ENCODE measurements around the gene CACNA1F. TPM values are rescaled to one million over a fixed set of nuclear protein-coding genes. Genes with fewer than 3 reads are reported as not detected.

The CACNA1F gene
- total and polyA plus RNA-seq, 12 donors, result 0.03 to 0.42 (median 0.11) TPM; not detected in 4

- 43 to 59% methylated on average over 4 of the region's 4 CpGs for WGBS, 2 donors
- intact Hi-C loops (cut with DNase I), result no loop called here
- Histone ChIP-seq H3K27ac (no peak overlapping the region), H3K4me1 (peaks cover 0 to 9% (median 2%) of the 10 kb centered on the region in 9 donors), H3K9me3 (no peaks in the 10 kb centered on the region), H3K36me3 (no peaks in the 10 kb centered on the region), H3K27me3 (peaks cover 0 to 26% (median 0%) of the 10 kb centered on the region in 7 donors), H3K4me3 (no peak overlapping the region)
- DNase-seq, result no peak
- TF ChIP-seq CTCF (IDR thresholded peaks at IDR 0.05), result no peak
- ATAC-seq, result no peak
These were observed 28.4 kb downstream of the CACNA1F start for GRCh38 chrX:49204709-49205108.

DNA sequence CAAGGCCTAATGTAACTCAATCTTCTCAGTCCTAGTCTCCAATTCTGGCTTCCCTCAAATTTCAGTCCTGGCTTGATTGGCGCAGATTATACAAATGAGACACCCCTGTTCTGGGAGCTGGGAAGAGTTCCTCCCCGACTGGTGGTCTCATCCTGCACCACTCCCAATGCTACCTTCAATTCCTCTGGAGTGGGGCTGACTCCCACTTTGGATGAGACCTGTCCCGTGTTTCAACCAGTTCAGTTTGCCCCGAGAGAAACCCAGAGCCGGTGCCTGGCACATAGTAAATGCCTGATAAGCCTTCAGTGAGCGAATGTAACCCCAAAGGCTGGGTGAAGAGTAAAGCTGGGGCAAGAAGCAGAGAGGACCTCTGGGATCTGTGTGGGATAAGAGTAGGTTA is 29.1 kb downstream of the CACNA1F start:
- ATAC-seq (no peak), DNase-seq (no peak)
- no peak for TF ChIP-seq CTCF (IDR thresholded peaks at IDR 0.05)
- intact Hi-C loops (cut with DNase I), result no loop called here
- Histone ChIP-seq H3K27me3 (peaks cover 0 to 21% (median 0%) of the 10 kb centered on the region in 7 donors), H3K4me3 (no peak overlapping the region), H3K4me1 (peaks cover 0 to 11% (median 3%) of the 10 kb centered on the region in 9 donors), H3K36me3 (no peaks in the 10 kb centered on the region), H3K27ac (no peak overlapping the region), H3K9me3 (no peaks in the 10 kb centered on the region)
- WGBS, 2 donors, result 89 to 91% methylated on average over 6 of the region's 6 CpGs

GRCh38 chrX:49203536-49203935 is 29.6 kb downstream of the CACNA1F start:
- TF ChIP-seq CTCF (IDR thresholded peaks at IDR 0.05), result no peak
- Histone ChIP-seq H3K36me3 (no peaks in the 10 kb centered on the region), H3K4me1 (peaks cover 0 to 11% (median 3%) of the 10 kb centered on the region in 9 donors), H3K4me3 (no peak overlapping the region), H3K27ac (no peak overlapping the region), H3K9me3 (no peaks in the 10 kb centered on the region), H3K27me3 (peaks cover 0 to 16% (median 0%) of the 10 kb centered on the region in 7 donors)
- 46 to 61% methylated on average over 3 of the region's 3 CpGs for WGBS, 2 donors
- DNase-seq, result no peak
- intact Hi-C loops (cut with DNase I), result no loop called here
- ATAC-seq, result no peak

DNA sequence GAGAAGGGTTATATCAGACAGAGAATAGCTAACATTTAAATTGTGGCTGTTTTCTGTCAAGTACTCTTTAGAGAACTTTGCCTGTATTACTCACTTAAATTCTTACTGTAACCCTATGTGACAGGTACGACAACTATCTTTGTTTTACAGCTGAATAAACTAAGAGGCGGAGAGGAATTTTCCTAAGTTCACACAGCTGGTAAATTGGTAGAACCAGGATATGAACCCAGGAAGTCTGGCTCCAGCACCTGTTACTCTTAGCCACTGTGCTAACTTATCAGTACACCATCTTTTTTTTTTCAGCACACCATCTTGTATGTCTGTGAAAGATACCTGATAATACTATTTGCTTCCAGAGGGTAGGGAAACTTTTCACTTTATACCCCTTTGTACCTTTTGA is 31.1 kb downstream of the CACNA1F start:
- Histone ChIP-seq H3K4me3 (no peak overlapping the region), H3K27ac (no peak overlapping the region), H3K36me3 (no peaks in the 10 kb centered on the region), H3K4me1 (peaks cover 0 to 11% (median 3%) of the 10 kb centered on the region in 9 donors), H3K27me3 (peaks cover 0 to 14% (median 0%) of the 10 kb centered on the region in 7 donors), H3K9me3 (no peaks in the 10 kb centered on the region)
- no peak for TF ChIP-seq CTCF (IDR thresholded peaks at IDR 0.05)
- DNase-seq (no peak), ATAC-seq (no peak)
- intact Hi-C loops (cut with DNase I), result no loop called here
- 90 to 100% methylated on average over 2 of the region's 2 CpGs for WGBS, 2 donors

All from heart right ventricle (tissue), 16 donors.